HG03439 (cell line): Measurements from ENCODE around the gene NR4A2.
"Not testable (repeated sequence)": the region's sequence is repeated elsewhere in the genome, so short reads cannot be mapped to it uniquely, and the experiment has no call there.

Experiments
- ATAC-seq: cut with Tn5 transposase; IDR thresholded peaks from one replicate; pipeline ENCODE4 v1.9.1; 2021; ENCODE audit warnings: mild to moderate bottlenecking, moderate library complexity; ENCODE audit not compliant: unreplicated experiment

Gene NR4A2

DNA sequence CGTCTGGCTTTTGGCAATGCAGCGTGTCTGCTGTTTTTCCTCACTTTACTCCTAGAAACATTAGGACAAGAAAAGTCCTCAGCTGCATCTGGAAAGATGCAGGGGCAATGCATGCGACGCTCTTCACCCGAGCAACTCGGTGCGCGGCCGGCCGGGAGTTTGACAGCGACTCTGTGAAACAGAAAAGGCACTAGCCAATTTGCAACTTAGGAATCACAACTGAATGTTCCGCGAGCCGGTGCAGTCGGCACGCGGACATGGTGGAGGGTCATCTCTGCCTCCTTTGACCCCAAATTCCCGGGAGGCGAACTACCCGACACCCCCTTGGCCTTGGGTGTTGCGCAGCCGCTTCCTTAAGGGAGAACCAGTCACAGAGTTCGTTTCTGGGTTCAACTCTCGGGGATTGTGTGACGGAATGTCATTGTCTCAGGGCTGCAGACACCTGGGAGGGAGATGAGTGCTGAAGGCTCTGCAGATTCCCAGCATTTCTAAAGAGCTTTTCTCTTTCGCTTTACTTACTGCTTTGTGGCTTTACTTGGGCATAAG is 9.8 kb downstream of the NR4A2 start:
- no peak for ATAC-seq

DNA sequence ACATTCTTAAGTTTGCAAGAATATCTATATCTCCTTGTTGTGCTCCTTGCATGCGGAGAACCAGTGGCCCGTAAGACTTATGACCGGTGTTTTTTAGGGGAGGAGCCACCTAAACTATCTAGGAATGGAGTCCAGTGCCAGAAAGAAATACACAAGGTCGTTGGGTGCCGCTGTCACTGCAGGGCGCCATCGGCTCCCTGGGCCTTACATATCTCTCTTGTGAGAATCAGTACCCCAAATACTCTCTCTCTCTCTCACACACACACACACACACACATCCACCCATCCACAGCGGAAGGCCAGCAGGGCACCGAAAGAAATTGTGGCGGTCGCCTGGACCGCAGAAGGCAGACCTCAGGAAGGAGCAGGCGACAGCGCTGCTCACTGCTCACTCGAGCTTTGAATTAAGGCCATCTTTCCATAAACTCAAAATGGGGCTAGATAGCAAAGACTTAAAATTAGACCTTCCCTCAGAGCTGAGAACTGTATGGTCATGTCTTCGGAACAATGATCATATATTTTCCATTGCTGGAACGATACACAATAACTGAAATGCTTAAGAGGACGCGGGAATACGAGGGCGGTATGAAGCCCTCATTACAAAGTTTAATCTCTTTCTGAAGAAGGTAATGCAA is 10.4 kb downstream of the NR4A2 start:
- no peak for ATAC-seq

GRCh38 chr2:156321243-156321904 is 11.1 kb downstream of the NR4A2 start:
- ATAC-seq: no peak

DNA sequence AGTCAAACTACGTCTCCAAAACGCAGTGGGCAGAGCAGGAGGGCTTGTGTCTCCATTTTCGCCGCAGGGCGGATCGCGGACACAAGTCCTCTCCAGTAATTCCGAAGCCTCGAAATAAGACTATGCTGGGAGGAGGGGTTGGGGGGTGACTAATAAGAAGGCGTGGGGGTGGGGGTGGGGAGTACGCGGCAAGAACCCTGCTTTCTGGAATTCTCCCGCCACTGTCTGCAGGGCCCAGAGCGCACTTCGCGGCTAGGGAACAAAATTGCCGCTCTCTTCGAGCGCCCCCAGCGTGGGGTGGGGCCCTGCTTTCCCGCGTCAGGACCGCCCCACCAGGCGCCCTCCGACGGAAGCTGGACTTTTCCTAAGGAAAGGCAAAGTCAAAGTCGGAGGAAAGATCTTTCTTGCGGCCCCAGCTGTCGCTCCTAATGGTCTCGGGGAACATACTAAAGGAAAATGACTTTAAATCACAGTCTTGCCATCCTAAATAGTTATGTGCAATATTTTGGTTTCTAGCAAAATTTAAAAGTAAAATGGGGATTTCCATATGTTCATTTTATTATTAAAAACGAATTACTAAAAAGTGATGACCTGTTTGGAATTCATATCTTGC is 11.9 kb downstream of the NR4A2 start:
- ATAC-seq: no peak

- no peak for ATAC-seq
These were observed 12.6 kb downstream of the NR4A2 start for GRCh38 chr2:156319811-156320485.

GRCh38 chr2:156317631-156318030 is 14.9 kb downstream of the NR4A2 start:
- no peak for ATAC-seq

DNA sequence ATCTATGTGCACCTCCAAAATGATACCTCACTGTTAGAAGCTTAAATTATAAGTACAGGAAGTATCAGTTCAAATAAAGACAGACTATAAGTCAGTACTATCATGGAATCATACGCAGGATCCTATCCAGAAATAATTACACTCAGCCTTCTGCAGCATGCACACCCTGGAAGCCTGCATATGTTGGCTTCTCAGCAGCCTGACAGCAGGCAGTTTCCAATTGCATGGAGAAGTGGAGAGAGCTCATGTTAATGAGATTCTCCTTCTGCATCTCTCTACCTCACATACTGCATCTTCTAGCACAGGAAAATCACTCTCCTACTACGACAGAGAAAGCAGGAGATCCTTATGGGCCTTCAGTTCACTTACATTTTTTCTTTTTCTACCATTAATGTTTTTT is 20.5 kb downstream of the NR4A2 start:
- no peak for ATAC-seq

GRCh38 chr2:156310773-156311172 is 21.7 kb downstream of the NR4A2 start:
- no peak for ATAC-seq

GRCh38 chr2:156309917-156310316 is 22.6 kb downstream of the NR4A2 start:
- ATAC-seq: no peak

DNA sequence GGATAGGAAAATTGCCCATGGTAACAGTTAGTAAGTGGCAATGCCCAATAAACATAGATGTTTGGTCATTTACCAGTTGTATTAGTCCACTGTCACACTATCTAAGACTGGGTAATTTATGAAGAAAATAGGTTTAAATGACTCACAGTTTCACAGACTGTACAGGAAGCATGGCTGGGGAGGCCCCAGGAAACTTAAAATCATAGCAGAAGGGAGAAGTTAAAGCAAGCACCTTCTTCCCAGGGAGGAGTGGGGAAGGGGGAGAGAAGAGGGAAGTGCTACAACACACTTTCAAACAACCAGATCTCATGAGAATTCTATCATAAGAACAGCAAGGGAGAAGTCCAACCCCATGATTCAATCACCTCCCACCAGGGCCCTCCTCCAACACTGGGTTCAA is 23.4 kb downstream of the NR4A2 start:
- ATAC-seq: peak; percentile 82

GRCh38 chr2:156306821-156307220 is 25.7 kb downstream of the NR4A2 start:
- no peak for ATAC-seq

GRCh38 chr2:156305121-156305520 is 27.4 kb downstream of the NR4A2 start:
- no peak for ATAC-seq

GRCh38 chr2:156300337-156300736 is 32.2 kb downstream of the NR4A2 start:
- no peak for ATAC-seq

DNA sequence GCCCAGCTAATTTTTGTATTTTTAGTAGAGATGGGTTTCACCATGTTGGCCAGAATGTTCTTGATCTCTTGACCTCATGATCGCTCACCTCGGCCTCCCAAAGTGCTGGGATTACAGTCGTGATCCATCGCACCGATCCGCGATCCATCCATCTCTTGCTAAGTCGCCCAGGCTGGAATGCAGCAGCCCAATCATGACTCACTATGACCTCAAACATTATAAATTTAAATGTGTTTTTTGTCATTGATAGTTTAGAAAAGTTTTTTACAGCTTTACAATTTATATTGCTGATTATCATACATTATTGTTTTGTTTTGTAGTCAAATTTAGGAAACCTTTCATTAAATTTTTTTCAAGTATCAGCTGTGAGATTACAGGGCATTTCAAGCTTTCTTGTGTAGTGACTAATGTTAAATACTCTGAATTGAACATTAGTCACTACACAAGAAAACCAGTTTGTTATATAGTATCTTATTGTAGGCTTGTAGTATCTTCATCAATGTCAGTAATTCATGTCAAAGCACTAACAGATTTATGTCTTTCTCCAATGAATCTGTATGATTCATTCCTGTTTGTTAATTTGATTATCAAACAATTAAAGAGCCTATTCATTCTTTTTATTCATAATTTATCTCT is 37.5 kb downstream of the NR4A2 start:
- ATAC-seq: no peak

DNA sequence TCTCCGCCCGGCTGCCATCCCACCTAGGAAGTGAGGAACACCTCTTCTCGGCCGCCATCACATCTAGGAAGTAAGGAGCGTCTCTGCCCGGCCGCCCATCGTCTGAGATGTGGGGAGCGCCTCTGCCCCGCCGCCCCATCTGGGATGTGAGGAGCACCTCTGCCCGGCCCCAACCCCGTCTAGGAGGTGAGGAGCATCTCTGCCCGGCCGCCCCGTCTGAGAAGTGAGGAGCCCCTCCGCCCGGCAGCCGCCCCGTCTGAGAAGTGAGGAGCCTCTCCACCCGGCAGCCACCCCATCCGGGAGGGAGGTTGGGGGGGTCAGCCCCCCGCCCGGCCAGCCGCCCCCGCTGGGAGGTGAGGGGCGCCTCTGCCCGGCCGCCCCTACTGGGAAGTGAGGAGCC is 39.1 kb downstream of the NR4A2 start:
- ATAC-seq: not testable (repeated sequence)

DNA sequence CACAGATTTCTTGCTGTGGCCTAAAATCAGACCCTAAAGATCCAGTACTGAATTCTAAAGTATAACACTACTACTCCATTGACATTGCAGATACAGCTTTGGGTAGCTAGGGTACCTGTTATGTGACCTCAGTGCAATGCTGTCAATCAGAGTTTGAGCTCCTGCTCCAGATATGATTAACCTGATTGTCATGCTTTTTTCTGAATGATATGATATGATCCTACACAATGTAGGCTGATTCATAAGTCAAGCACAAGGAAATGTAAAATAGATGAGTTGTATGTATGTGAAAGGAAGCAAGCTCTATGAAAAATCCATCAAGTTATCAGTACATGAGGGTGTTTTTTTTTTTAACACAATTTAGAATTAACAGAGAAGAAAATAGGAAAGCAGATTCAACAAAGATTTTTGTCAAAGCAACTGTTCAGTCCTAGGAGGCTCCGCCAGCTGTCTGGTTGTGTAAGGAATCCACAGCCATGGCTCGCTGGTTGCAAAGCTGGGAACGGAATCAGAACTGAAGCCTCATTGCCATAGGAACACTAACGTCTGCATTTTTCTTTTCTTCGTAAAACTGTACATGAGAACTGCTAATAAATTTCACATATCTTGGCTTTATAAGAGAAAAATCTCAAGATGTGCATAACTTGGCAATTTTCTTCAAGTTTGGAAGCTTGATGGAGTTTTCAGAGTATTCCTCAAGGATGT is 52.9 kb downstream of the NR4A2 start:
- ATAC-seq: no peak
